Upper lobe of left lung (tissue), 6 donors: ENCODE measurements around the gene NEUROG1. TPM values are rescaled to one million over a fixed set of nuclear protein-coding genes. Genes with fewer than 3 reads are reported as not detected.

Experiments
- ATAC-seq, 2 donors: fragments of 200-7000 bp; cut with Tn5 transposase; one replicate each; pipeline ENCODE4 v1.9.1; 2022; ENCODE audit warnings: mild to moderate bottlenecking in 2 of 2, moderate library complexity in 2 of 2; ENCODE audit not compliant: low FRiP score in 2 of 2
- DNase-seq, 2 donors: peaks; one replicate each; pipeline ENCODE4 v3.0.0-alpha.2; 2019 to 2020
- H3K27ac ChIP-seq, 4 donors: fragments of 200-600 bp; sonication (generic); one replicate each; pipeline ENCODE4 v1.5.1; 2016 to 2019
- H3K27me3 ChIP-seq, 4 donors: fragments of 200-600 bp; sonication (generic); one replicate each; pipeline ENCODE4 v1.5.1; 2017 to 2019
- H3K36me3 ChIP-seq, 4 donors: fragments of 200-600 bp; sonication (generic); one replicate each; pipeline ENCODE4 v1.5.1; 2016 to 2019
- H3K4me1 ChIP-seq, 4 donors: fragments of 200-600 bp; sonication (generic); one replicate each; pipeline ENCODE4 v1.5.1; 2018 to 2019
- H3K4me3 ChIP-seq, 4 donors: fragments of 200-600 bp; sonication (generic); one replicate each; pipeline ENCODE4 v1.5.1; 2017 to 2019; ENCODE audit warnings: mild to moderate bottlenecking in 2 of 4, moderate library complexity in 1 of 4
- H3K9me3 ChIP-seq, 4 donors: fragments of 200-600 bp; sonication (generic); one replicate each; pipeline ENCODE4 v1.5.1; 2018 to 2019
- EP300 ChIP-seq, 4 donors: sonication (generic); formaldehyde crosslinking; IDR thresholded peaks; one replicate each; pipeline ENCODE4 v1.5.1; 2017; ENCODE audit warnings: antibody characterized with exemption in 4 of 4, control low read depth in 2 of 4
- POLR2A ChIP-seq, 4 donors: fragments of 450-650 bp; IDR thresholded peaks; one replicate each; pipeline ENCODE4 v1.5.1; 2016 to 2017; ENCODE audit warnings: antibody characterized with exemption in 4 of 4, mild to moderate bottlenecking in 2 of 4
- POLR2AphosphoS5 ChIP-seq, 2 donors: sonication (generic); formaldehyde crosslinking; IDR thresholded peaks; one replicate each; pipeline ENCODE4 v1.5.1; 2017; ENCODE audit warnings: antibody characterized with exemption in 2 of 2
- WGBS, 2 donors: methylation state at CpG; one replicate each; pipeline ENCODE4 v1.1.5; 2017 to 2018; 5-methylcytosine and 5-hydroxymethylcytosine counted together
- total RNA-seq, 6 donors: library from RNA; depleted of rRNA in 4 of 6; stranded (reverse); fragments of >200 nt in 4 of 6; gene quantifications; one replicate each; pipeline versions ENCODE4 v1.1.0 to v1.2.1, GENCODE V29; 2016 to 2021
- TF ChIP-seq, protein P1 (sequence below), 6 experiments: fragments of 450-650 bp in 4 of 6; fragments of 200-600 bp in 2 of 6; sonication (generic) in 2 of 6; IDR thresholded peaks; one replicate each; pipeline ENCODE4 v1.5.1; 2016 to 2019; ENCODE audit warnings: antibody characterized with exemption in 6 of 6
- donor health status: DM: no; HTN: no; CAD: no; lungs with moderate emphysema.
- donor health status: DM: no; HTN: yes; CAD: no; lungs with severe emphysema.

The NEUROG1 gene
- total RNA-seq, 6 donors from 2014 or later = not detected

DNA sequence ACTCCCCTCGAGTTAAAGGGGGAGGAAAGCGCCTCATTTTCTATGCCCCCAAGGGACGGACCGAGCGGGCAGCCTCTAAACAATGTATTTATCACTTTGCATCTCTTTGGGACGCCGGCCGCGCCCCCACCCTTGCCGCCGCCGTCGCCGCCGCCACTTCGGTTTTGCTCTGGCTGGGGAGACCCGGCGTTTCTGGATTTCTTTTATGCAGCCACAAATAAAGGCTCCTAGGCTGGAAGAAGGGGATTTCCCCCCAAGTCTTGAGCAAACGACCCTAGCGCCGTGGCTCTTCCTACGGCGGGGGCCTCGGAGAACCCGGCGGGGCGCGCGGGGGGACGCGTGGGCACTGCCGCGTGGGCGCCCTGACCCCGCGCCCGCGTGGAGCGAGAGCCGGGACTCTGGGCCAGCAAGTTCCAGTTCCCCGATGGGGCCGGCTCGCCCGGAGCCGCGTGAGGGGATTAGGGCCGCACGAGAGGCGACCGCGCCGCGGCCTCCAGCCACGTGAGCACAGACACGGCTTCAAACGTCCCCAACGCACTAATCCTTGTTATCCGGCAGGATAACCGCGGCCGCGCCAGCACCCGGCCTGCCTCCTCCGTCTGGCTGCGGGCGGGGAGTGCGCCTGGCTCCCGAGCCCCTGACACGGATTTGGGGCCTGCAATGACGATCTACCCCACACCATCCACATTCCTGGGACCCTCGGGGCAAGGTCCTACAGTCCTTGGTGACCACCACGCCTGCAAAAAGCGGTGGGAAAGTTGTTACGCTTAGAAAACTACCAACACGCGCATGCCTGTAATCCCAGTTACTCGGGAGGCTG, 7.9 kb upstream of the NEUROG1 start:
- H3K36me3 ChIP-seq = no peaks in the 10 kb centered on the region
- peaks cover 8 to 21% (median 17%) of the 10 kb centered on the region in 4 donors for H3K4me1 ChIP-seq
- WGBS, 2 donors = 7 to 14% methylated on average over 13 to 54 of the region's 77 CpGs
- no peaks in the 10 kb centered on the region for H3K9me3 ChIP-seq
- TF ChIP-seq POLR2A (IDR thresholded peaks at IDR 0.05) = no peak
- TF ChIP-seq EP300 (IDR thresholded peaks at IDR 0.05) = no peak
- TF ChIP-seq, protein P1, sequence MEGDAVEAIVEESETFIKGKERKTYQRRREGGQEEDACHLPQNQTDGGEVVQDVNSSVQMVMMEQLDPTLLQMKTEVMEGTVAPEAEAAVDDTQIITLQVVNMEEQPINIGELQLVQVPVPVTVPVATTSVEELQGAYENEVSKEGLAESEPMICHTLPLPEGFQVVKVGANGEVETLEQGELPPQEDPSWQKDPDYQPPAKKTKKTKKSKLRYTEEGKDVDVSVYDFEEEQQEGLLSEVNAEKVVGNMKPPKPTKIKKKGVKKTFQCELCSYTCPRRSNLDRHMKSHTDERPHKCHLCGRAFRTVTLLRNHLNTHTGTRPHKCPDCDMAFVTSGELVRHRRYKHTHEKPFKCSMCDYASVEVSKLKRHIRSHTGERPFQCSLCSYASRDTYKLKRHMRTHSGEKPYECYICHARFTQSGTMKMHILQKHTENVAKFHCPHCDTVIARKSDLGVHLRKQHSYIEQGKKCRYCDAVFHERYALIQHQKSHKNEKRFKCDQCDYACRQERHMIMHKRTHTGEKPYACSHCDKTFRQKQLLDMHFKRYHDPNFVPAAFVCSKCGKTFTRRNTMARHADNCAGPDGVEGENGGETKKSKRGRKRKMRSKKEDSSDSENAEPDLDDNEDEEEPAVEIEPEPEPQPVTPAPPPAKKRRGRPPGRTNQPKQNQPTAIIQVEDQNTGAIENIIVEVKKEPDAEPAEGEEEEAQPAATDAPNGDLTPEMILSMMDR (IDR thresholded peaks at IDR 0.05) = no peak
- no peak for TF ChIP-seq POLR2AphosphoS5 (IDR thresholded peaks at IDR 0.05)
- no peak overlapping the region for H3K27ac ChIP-seq
- peaks cover 0 to 35% (median 14%) of the 10 kb centered on the region in 4 donors for H3K27me3 ChIP-seq
- H3K4me3 ChIP-seq = peak overlapping the region; percentile 30 to 57 (median 44)
- DNase-seq = peak in 1 of 2 donors; percentile 88
- ATAC-seq = peak in 1 of 2 donors; percentile 63

DNA sequence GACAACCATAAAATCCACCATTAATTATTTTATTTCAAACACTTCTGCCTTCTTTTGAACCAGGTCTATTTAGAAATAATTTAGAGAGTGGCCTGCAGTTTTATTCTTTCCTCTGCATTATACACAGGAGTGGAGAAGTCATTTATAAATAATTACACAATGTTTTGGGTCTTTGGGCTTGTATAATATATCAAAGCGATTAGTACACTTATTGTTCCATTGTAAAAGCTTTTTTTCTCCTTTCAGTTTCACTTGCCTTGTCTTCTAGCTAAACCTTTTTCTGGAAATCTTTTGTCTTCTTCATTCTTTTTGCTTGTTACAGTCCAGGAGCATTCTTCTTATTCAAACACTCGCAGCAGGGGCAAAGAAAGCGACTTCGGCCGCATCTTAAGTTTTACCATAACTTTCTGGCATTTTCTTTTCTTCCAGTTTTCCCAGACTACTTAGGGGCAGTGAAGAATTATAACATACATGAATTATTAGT, 7.3 kb upstream of the NEUROG1 start:
- DNase-seq (no peak), ATAC-seq (no peak)
- no peak for TF ChIP-seq EP300 (IDR thresholded peaks at IDR 0.05)
- Histone ChIP-seq H3K36me3 (no peaks in the 10 kb centered on the region), H3K9me3 (no peaks in the 10 kb centered on the region), H3K27ac (no peak overlapping the region), H3K4me3 (peak overlapping the region; percentile 11 to 57 (median 44)), H3K27me3 (peaks cover 0 to 35% (median 14%) of the 10 kb centered on the region in 4 donors), H3K4me1 (peaks cover 8 to 21% (median 17%) of the 10 kb centered on the region in 4 donors)
- WGBS, 2 donors = 34 to 39% methylated on average over 5 of the region's 5 CpGs

DNA sequence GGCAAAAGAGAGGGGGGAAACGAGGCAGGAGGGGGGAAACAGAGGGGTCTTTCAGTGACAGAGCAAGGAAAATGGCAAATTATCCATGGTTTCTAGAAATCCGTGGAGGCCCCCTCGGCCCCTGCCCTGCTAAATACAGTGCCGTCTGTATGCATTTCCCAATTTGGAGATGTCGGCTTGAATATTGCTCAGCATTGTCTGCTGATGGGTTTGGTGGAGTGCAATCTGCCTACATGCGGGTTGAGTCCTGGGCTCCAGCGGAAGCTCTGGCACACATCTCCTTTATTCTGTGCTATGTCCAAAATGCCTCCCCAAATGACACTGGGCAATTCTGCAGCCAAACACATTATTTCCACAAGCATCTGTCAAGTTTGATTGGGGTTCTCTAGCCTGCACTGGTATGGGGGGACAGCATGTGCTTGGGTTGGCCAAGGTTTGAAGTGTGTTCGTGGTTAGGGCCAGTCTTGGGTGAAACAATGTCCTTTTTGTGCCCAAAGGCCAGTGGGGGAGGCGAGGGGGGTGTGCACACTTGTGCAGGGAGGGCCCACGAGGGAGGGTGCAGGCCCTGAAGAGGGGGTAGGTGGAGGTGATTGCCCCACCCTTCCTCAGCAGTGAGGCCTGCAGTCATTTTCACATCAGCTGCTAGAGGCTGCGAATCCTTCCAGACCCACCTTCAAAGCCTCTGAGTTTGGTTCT, 6.2 kb upstream of the NEUROG1 start:
- peaks cover 0 to 38% (median 16%) of the 10 kb centered on the region in 4 donors for H3K27me3 ChIP-seq

DNA sequence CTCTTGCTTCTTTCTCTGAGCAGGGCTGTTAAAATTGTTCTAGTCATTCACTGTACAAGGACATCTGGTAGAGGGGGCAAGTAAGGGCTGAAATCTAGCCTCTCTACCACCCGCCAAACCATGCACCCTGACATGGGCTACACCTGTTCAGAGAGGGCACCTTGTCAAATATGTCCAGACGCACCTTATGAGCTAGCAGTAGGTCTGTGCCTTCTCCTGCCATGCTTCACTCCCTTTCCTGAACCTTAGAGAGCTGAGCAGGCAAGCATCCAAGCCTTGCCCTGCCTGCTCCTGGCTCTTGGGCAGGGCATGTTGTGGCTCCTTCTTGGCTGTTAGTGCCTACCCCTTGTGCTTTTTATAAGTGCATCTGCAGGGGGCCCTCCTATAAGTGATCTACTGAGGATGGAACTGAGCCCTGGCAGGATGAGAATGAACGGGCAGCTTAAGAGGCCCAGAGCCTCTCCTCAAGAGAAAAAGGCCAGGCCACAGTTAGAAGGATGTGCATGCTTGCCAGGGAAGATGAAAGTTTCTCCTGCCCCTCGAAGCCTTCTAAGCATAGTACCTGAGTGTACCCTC, 3.8 kb upstream of the NEUROG1 start:
- H3K27ac ChIP-seq = no peak overlapping the region
- no peak for ATAC-seq
- DNase-seq = no peak
- no peaks in the 10 kb centered on the region for H3K9me3 ChIP-seq
- H3K36me3 ChIP-seq = no peaks in the 10 kb centered on the region
- H3K4me1 ChIP-seq = peaks cover 19 to 36% (median 29%) of the 10 kb centered on the region in 4 donors
- H3K27me3 ChIP-seq = peaks cover 0 to 48% (median 29%) of the 10 kb centered on the region in 4 donors
- whole genome bisulfite sequencing, 2 donors = 78 to 83% methylated on average over 4 of the region's 4 CpGs
- TF ChIP-seq EP300 (IDR thresholded peaks at IDR 0.05) = no peak
- TF ChIP-seq, protein P1 (IDR thresholded peaks at IDR 0.05) = no peak
- no peak for TF ChIP-seq POLR2AphosphoS5 (IDR thresholded peaks at IDR 0.05)
- no peak for TF ChIP-seq POLR2A (IDR thresholded peaks at IDR 0.05)
- no peak overlapping the region for H3K4me3 ChIP-seq

More for the DNA sequence above, 6.2 kb upstream of the NEUROG1 start:
- TF ChIP-seq EP300 (IDR thresholded peaks at IDR 0.05) (no peak), POLR2AphosphoS5 (IDR thresholded peaks at IDR 0.05) (no peak), POLR2A (IDR thresholded peaks at IDR 0.05) (no peak)
- TF ChIP-seq, protein P1 (IDR thresholded peaks at IDR 0.05) = no peak
- ATAC-seq = no peak
- no peaks in the 10 kb centered on the region for H3K36me3 ChIP-seq
- DNase-seq = no peak
- no peak overlapping the region for H3K27ac ChIP-seq
- H3K9me3 ChIP-seq = no peaks in the 10 kb centered on the region
- H3K4me1 ChIP-seq = peaks cover 8 to 21% (median 17%) of the 10 kb centered on the region in 4 donors
- H3K4me3 ChIP-seq = no peak overlapping the region
- WGBS, 2 donors = 41 to 64% methylated on average over 11 of the region's 11 CpGs

DNA sequence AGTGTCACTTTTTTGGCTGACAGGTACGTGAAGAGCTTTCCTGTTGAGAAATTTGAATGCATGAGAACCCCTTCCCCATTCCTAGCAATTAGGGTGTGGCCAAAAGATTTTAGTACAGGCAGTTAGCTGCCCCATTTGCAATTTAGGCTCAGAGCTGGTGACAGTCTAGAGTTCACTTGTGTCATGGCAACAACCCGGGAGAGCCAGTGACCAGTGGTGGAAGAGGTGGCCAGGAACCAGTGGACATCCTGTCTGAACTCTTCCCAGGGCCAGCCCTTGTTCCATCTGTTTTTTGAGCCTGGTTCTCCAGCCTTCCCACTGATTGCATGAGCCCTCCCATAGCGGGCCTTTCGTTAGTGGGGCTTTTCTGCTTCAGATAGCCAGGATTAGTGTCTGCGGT, 2.5 kb upstream of the NEUROG1 start:
- TF ChIP-seq, protein P1 (IDR thresholded peaks at IDR 0.05) = no peak
- TF ChIP-seq POLR2A (IDR thresholded peaks at IDR 0.05) = no peak
- TF ChIP-seq POLR2AphosphoS5 (IDR thresholded peaks at IDR 0.05) = no peak
- TF ChIP-seq EP300 (IDR thresholded peaks at IDR 0.05) = no peak
- 87 to 93% methylated on average over 4 to 5 of the region's 5 CpGs for whole genome bisulfite sequencing, 2 donors
- Histone ChIP-seq H3K27me3 (peaks cover 0 to 43% (median 20%) of the 10 kb centered on the region in 4 donors), H3K27ac (no peak overlapping the region), H3K36me3 (no peaks in the 10 kb centered on the region), H3K4me3 (no peak overlapping the region), H3K4me1 (peaks cover 14 to 23% (median 17%) of the 10 kb centered on the region in 4 donors), H3K9me3 (no peaks in the 10 kb centered on the region)
- ATAC-seq = no peak
- DNase-seq = no peak
